Stimulated activated CD8-positive, alpha-beta memory T cell treated with anti-CD3 and anti-CD28 coated beads, Interleukin-4, amount 100 ng/mL, for 24 hours (primary cell): ENCODE data around the gene AGFG2.
"Not testable (repeated sequence)": the region's sequence is repeated elsewhere in the genome, so short reads cannot be mapped to it uniquely, and the experiment has no call there.

Source experiments
- DNase-seq: peaks from one replicate; pipeline ENCODE4 v3.0.0-alpha.2; 2020; ENCODE audit warnings: low read depth

The AGFG2 gene, protein sequence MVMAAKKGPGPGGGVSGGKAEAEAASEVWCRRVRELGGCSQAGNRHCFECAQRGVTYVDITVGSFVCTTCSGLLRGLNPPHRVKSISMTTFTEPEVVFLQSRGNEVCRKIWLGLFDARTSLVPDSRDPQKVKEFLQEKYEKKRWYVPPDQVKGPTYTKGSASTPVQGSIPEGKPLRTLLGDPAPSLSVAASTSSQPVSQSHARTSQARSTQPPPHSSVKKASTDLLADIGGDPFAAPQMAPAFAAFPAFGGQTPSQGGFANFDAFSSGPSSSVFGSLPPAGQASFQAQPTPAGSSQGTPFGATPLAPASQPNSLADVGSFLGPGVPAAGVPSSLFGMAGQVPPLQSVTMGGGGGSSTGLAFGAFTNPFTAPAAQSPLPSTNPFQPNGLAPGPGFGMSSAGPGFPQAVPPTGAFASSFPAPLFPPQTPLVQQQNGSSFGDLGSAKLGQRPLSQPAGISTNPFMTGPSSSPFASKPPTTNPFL

DNA sequence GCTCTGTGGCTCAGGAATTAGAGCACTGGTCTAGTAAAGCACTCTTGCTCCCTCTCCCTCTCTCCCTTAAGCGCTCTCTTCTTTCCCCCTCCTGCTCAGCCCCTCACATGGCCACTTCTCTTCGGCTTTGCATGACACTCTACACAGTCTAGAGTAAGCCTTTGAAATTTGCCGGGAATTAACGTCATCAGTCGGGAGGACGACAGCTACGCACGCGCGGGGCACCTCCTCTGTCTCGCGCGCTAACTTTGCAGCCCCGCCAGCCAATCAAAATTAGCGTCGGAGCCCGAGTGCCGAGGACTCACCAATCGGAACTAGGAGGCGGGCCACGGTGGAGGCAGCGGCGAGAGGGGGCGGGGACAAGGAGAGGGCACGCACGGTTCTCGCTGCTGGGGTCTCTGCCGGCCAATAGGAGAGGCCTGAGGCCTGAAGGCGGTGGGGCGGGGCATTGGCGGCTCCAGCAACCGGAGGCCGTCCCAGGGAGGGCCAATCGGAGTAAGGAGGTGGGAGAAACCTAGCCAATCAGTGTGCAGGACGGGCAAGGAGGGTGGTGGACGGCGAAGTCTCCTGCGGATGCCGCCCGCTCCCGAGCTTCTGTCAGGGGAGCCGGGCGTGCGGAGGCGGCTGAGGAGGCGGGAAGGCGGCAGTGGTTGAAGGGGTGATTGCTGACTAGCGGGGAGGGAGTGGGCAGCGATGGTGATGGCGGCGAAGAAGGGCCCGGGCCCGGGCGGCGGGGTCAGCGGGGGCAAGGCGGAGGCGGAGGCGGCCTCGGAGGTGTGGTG, at the start of gene AGFG2:
TSS of gene AGFG2 (plus strand) at position 550 of the 782 bp plus-strand sequence. CDS start at position 694, 144 bp downstream.
- peak; percentile 100 for DNase-seq

- DNase-seq, result no peak
Measured at GRCh38 chr7:100489824-100490223, 49.2 kb upstream of the AGFG2 start.

DNA sequence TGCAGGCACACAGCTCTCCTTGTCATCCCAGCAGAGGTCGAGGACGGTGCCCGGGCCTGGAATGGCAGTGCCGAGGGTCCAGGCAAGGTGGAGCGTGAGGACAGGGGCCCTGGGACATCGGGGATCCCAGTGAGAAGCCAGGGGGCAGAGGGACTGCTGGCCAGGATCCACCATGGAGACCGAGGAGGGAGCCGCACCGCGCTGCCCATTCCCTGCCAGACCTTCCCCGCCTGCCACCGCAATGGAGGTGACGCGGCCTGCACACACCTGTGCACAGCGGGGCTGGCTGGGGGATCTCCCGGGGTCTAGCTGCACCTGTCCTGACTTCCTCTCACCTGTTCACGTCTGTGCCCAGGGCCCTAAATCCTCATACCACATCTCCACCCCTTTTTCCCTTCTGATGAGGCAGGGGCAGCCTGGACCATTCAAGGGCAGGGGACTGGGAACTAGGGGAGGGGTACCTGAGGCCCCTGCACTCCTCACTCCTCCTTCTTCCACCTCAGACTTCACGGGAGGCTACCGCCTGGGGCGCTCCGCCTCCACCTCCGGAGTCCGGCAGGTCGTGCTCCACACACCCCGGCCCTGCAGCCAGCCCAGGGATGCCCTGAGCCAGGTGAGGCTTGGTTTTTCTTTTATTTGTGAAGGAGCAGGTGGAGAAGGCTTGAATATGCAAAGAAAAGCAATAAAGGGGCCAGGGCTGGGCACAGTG, 48.4 kb upstream of the AGFG2 start:
- DNase-seq, result no peak

GRCh38 chr7:100491192-100491578, 47.8 kb upstream of the AGFG2 start:
- no peak for DNase-seq

- DNase-seq, result no peak
Measured at GRCh38 chr7:100492738-100493475, 46.1 kb upstream of the AGFG2 start.

- DNase-seq, result peak; percentile 38
Measured at GRCh38 chr7:100493476-100494264, 45.3 kb upstream of the AGFG2 start.

- DNase-seq, result no peak
Measured at GRCh38 chr7:100496509-100496908, 42.5 kb upstream of the AGFG2 start.

GRCh38 chr7:100500743-100501142, 38.3 kb upstream of the AGFG2 start:
- not testable (repeated sequence) for DNase-seq

- DNase-seq, result not testable (repeated sequence)
Measured at GRCh38 chr7:100504031-100504430, 35.0 kb upstream of the AGFG2 start.

- DNase-seq, result no peak
Measured at GRCh38 chr7:100504887-100505611, 34.0 kb upstream of the AGFG2 start.

DNA sequence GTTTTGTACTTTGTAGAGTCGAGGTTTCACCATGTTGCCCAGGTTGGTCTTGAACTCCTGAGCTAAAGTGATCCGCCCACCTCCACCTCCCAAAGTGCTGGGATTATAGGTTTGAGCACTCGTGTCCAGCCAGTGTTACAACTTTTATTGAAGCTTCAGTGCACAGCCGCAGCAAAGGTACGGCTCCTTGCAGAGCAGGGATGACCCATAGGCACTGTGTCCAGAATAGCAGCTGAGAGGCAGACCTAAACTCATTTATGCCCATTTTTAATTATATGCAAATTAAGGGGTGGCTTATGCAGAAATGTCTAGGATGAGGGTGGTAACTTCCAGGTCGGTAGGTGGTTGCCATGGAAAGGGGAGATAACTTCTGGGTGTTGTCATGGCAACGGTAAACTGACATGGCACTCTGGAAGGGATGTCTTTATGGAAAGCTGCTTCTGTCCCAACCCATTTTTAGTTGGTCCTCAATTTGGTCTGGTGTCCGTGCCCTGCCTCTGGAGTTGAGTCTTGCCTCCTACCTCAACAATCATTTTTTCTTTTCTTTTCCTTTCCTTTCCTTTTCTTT, 32.6 kb upstream of the AGFG2 start:
- DNase-seq, result no peak

DNA sequence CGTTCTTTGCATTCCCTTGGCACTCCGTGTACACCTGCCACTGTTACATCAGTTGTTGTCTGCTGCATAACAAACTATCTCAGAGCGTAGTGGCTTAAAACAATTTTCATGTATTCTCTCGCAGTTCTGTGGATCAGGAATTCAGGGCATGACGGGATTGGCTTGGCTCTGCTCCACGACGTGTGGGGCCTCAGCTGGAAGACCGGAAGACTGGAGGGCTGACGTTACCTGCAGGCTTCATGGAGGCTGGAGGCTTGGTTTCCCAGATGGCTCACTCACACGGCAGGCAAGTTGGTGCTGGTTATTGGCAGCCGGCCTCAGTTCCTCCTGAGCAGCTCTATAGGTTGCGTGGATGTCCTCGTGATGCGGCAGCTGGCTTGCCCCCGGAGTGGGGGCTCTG, 29.8 kb upstream of the AGFG2 start:
- DNase-seq, result no peak

GRCh38 chr7:100510437-100511239, 28.4 kb upstream of the AGFG2 start:
- DNase-seq, result no peak

GRCh38 chr7:100513212-100513810, 25.7 kb upstream of the AGFG2 start:
- no peak for DNase-seq

- DNase-seq, result no peak
Measured at GRCh38 chr7:100515072-100515532, 23.9 kb upstream of the AGFG2 start.

DNA sequence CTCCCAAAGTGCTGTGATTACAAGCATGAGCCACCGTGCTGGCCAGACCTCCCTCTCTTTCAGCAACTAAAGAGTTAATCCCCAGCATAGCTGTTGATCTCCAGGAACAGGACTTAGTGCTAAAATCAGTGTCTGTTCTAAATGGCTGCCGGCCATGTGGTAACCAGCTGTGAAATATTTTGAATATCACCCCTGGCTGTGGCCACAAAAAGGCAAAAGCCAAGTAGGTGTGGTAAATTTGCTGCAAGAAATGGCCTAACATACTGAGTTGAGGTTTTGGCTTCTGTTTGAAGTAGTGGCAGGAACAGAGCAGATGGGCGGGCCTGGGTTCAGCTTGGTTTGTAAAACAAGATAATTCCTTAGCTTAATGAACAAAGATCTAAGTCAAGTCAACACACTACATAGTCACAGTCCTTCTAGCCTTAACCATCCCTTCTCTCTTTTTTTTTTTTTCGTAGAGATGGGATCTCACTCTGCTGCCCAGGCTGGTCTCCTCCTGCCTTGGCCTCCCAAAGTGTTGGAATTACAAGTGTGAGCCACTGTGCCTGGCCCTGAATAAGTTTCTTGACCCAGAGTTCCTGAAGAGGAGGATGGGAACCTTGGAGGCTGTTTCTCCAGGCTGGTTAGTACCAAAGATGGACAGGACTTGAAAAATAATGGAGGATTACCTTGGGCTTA, 22.7 kb upstream of the AGFG2 start:
- peak; percentile 12 for DNase-seq

DNA sequence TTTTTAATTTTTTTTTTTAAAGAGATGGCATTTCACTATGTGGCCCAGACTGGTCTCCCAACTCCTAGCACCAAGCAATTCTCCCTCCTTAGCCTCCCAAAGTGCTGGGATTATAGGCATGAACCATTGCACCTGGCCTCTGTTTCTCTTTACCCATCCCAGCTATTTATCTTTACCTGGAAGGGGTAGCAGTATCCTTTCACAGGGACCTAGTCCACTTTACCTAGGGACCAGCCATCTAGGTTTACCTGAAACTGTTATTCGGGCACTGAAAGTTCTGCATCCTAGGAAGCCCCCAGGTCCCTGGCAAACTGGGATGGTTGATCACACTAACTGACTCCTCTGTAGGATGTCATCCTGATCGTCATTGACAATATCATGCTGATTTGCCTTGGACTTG, 21.7 kb upstream of the AGFG2 start:
- no peak for DNase-seq

- no peak for DNase-seq
Measured at GRCh38 chr7:100519580-100519979, 19.4 kb upstream of the AGFG2 start.
